NB4 (cell line): ENCODE results near the gene TMC7.

ENCODE experiments used
- POLR2A ChIP-seq: IDR thresholded peaks from 2 replicates; pipeline ENCODE4 v1.6.1; 2011; ENCODE audit warnings: mild to moderate bottlenecking; ENCODE audit not compliant: insufficient read length; ENCODE audit errors: extremely low read depth
- TF ChIP-seq, protein P1 (sequence below): IDR thresholded peaks from one replicate; pipeline ENCODE4 v1.5.1; 2012; ENCODE audit warnings: low read depth, low read length

DNA sequence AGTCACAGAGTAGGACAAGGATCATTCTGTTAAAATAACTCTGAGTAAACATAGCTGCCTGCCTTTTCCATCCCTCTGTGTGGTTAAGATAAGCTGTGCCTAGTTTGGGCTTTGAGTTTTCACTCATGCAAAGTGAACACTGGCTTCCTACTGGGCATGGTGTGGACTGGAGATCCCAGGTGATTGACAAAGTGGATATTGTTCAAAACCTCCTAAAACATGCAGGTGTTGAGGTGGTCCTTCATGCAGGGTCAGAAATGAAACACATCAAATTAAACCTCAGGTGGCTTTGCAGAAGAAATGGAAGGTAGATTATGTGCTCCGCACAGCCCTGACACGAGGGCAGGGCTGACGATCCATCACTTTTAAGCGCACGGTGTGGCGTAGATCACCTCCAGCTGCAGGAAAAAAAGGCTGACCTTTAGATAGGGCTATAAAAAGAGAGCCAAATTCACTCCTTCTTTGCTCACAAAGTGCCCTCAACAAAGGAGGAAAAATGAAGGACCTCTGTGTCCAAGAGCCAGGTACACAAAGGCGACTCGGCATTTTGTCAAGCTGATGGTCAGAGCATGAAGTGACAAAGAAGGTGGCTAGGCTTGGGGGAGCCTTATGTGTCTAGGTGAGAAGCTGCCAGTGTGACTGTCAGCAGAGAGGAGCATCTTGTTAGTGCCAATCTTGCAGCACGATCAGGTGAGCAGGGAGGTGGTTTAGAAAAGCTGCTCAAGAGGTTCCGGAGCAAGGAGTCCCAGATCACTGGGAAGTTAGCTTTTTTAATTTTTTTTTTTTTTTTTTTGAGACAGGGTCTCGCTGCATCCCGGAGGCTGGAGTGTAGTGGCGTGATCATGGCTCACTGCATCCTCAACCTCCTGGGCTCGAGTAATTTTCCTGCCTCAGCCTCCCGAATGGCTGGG, 110.2 kb downstream of the TMC7 start:
- TF ChIP-seq, protein P1, sequence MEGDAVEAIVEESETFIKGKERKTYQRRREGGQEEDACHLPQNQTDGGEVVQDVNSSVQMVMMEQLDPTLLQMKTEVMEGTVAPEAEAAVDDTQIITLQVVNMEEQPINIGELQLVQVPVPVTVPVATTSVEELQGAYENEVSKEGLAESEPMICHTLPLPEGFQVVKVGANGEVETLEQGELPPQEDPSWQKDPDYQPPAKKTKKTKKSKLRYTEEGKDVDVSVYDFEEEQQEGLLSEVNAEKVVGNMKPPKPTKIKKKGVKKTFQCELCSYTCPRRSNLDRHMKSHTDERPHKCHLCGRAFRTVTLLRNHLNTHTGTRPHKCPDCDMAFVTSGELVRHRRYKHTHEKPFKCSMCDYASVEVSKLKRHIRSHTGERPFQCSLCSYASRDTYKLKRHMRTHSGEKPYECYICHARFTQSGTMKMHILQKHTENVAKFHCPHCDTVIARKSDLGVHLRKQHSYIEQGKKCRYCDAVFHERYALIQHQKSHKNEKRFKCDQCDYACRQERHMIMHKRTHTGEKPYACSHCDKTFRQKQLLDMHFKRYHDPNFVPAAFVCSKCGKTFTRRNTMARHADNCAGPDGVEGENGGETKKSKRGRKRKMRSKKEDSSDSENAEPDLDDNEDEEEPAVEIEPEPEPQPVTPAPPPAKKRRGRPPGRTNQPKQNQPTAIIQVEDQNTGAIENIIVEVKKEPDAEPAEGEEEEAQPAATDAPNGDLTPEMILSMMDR: no peak
- no peak for TF ChIP-seq POLR2A
